Measurements from ENCODE around the gene NBPF1.
"Not testable (repeated sequence)": the region's sequence is repeated elsewhere in the genome, so short reads cannot be mapped to it uniquely, and the experiment has no call there.

NBPF1 gene

GRCh38 chr1:16621681-16622315, 8.4 kb upstream of the NBPF1 start:
- DNase-seq: not testable (repeated sequence)

DNA sequence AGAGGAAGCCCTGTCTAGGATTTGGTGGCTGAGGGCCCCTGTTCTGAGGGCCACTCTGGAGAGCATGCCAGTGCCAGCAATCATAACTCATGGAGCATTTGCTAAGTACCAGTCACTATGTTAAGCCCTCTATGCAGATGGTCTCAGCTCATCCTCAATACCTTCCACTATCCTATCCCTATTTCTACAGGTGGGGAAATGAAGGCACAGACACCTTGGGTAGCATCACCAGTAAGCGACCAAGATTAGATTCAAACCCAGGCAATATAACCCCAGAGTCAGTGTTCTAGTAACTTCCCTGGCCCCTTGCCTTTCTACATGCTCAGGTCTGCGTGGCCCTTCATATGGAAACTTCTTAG, 7.9 kb upstream of the NBPF1 start:
- no peak for DNase-seq

- not testable (repeated sequence) for DNase-seq
Observed at GRCh38 chr1:16619803-16620501, 6.6 kb upstream of the NBPF1 start.

GRCh38 chr1:16618719-16619118, 5.4 kb upstream of the NBPF1 start:
- DNase-seq: no peak

GRCh38 chr1:16617778-16618580, 4.6 kb upstream of the NBPF1 start:
- no peak for DNase-seq

DNA sequence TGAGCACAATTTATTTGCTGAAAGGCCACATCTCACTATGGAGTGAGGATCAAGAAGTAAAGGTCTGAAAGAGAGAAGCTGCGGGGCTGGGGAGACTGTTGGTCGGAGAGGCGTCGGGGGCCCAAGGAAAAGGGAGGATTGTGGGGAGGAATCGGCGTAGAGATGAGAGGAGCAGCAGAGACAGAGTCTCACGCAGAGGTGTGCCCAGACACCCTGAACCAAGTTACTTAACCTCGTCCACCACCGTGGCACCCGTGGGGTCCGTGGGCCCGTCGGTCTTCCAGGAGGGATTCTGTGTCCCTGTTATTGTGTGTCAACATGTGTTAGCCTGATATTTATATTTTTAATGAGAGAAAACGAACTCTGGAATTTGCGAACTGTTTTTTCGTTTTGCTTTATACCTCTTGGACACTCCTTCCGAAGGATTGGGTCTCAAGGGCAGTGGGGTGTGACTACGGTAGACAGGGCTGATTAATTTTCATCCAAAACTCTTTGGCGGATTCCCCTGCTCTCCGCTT, 3.8 kb upstream of the NBPF1 start:
- no peak for DNase-seq

DNA sequence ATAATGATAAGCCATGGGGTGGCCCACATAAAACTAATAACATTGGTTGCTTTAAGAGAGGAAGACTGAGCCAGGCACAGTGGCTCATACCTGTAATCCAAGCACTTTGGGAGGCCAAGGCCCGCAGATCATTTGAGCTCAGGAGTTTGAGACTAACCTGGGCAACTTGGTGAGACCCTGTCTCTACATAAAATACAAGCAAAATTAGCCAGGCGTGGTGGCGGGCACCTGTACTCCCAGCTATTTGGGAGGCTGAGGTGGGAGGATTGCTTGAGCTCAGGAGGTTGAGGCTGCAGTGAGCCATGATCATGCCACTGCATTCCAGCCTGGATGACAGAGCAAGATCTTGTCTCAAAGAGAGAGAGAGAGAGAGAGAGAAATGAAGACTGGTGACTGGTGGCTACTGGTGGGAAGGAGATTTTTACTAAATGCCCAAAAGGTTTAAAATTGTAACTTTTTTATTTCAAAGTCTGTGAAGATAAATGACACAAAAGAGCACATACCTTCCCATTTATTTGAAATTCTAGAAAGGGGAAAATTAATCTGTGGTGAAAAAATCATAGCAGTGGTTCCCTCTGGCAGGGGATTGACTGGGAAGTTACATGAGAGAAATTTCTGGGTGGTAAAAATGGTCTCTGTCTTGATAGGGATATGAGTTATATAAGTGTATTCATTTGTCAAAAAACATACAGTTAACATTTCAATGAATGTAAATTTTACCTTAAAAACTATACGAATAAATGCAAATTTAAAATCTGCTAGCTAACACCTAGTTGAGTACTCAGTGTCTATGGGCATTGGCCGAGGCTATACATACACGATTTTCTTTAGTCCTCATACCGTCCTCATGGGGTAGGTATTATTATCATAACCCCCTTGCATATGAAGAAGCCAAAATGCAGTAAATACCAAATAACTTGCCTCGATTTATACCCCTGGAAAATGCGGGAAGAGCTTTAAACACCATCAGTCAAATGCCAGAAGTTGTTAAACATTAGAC, 2.2 kb upstream of the NBPF1 start:
- DNase-seq: no peak

DNA sequence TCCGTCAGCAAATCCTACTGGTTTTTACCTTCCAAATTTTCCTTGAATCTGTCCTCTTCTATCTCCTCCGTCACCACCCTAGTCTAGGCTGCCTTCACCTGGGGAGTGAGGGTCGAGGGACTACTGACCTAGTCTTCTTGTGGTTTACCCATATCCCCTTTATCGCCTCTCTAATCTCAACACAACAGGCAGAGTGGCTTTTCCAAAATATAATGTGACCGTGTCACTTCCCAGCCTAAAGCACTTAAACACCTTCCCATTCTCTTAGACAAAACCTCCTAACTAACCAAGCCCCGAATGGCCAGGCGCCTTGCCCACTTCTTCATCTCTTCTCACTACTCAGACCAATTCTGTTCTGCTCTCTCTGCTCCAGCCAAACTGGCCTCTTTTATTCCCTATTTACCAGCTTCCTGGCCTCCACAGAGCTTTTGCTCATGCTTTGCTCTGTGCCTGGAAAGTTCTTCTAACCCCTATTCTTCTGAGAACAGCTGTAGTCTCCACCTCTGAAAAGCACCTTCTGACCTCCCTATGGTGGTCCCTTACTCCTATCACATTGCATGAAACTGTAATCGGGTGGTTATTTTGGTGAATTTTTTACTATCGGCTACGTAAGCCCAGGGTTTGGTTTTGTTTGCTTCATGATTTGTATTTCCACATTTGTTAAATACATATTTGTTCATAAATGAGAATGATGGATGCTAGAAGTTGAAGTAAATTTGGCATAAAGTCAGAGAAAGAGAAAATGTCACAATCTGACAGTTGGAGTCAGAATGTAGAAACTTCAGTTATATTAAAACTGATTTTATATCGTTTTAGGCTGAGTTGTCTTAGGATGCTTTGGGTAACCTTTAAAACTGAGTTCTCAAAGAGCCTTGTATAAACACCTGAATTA, 1.2 kb upstream of the NBPF1 start:
- DNase-seq: no peak

GRCh38 chr1:16612332-16613172, 812 bp downstream of the NBPF1 start:
- peak; percentile 81 to 85 for DNase-seq

DNA sequence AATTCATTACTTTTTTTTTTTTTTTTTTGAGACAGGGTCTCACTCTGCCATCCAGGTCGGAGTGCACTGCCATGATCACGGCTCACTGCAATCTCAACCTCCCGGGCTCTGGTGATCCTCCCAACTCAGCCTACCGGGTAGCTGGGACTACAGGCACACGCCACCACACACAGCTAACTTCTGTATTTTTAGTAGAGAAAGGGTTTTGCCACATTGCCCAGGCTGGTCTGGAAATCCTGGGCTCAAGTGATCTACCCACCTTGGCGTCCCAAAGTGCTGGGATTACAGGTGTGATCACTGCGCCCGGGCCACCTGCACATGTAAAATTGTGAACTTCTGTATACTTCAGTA, 1.4 kb downstream of the NBPF1 start:
- DNase-seq: not testable (repeated sequence)

- DNase-seq: not testable (repeated sequence)
Observed at GRCh38 chr1:16611164-16611563, 2.2 kb downstream of the NBPF1 start.

- DNase-seq: not testable (repeated sequence)
Observed at GRCh38 chr1:16610553-16610952, 2.8 kb downstream of the NBPF1 start.

DNA sequence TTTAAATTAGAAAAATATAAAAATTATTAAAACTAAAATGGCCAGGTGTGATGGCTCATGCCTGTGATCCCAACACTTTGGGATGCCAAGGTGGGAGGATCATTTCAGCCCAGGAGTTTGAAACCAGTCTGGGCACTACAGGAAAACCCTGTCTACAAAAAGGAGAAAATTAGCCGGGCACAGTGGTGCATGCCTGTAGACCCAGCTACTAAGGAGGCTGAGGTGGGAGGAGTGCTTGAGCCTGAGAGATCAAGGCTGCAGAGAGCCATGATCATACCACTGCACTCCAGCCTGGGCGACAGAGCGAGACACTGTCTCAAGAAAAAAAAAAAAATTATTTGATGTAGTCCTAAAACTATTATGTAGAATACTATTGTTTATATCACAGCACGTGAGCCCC, 3.6 kb downstream of the NBPF1 start:
- not testable (repeated sequence) for DNase-seq

DNA sequence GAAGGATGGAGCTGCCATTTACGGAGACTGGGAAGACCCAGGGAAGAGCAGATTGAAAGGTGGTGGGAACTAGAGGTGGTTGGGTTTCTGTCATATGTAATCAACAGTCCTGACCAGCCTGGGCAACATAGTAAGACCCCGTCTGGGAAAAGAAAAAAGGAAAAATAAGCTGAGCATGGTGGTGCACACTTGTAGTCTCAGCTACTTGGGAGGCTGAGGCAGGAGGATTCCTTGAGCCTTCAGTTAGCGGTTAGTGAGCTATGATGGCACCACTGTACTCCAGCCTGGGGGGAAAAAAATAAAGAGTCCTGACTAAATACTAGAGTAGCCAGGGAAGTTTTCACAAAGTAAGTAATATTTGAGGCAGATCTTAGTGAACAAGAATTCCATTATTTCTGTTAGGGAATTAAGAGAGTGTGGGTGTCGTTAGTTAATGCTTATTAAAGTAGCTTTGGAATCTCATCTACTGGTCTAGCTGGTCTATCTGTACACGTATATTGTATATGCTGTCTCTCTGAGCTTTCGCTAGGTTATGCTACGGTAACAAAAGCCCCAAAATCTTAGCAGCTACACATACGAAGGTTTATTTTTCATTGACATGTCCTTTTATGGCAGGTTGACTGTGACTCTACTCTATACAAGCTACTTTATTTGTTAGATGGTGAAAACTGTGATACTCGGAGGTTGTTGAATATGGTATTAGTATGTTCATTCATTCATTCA, 4.4 kb downstream of the NBPF1 start:
- DNase-seq: no peak

GRCh38 chr1:16607853-16608815, 5.2 kb downstream of the NBPF1 start:
- not testable (repeated sequence) for DNase-seq

DNA sequence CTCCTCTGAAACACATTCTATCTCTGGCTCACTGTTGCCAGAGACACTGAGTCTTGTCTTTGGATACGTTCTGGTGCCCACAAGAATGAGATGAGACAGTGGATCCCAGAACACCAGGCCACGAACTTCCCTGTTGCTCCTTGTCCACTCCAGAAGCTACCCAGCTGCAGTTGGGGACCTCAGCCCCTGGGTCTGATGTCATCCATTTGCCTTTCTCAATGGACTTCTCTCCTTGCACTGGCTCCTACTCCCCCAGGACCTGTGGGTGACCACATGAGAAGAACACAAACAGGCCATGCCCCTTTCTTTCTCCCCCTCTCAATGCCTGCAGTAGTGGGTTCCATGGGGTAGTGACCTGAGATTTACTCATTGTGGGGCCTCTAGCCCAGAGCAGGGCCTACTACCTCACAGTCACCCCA, 5.9 kb downstream of the NBPF1 start:
- no peak for DNase-seq

- DNase-seq: not testable (repeated sequence)
Observed at GRCh38 chr1:16606666-16607432, 6.5 kb downstream of the NBPF1 start.

Data from Kasumi-1 (cell line).